Lower lobe of right lung (tissue), 2 donors: Measurements from ENCODE around the gene TBC1D10B. TPM values are rescaled to one million over a fixed set of nuclear protein-coding genes. Genes with fewer than 3 reads are reported as not detected.

Experiments
- ATAC-seq, 2 donors: fragments of 200-7000 bp; cut with Tn5 transposase; one replicate each; pipeline ENCODE4 v1.9.1; 2020 to 2022; ENCODE audit warnings: mild to moderate bottlenecking in 2 of 2, moderate library complexity in 2 of 2
- DNase-seq: peaks from one replicate; pipeline ENCODE4 v3.0.0-alpha.2; 2020
- H3K27ac ChIP-seq: fragments of 200-600 bp; one replicate; pipeline ENCODE4 v1.8.0; 2022
- H3K27me3 ChIP-seq: fragments of 200-600 bp; one replicate; pipeline ENCODE4 v1.8.0; 2022; ENCODE audit warnings: low read depth
- H3K36me3 ChIP-seq: fragments of 200-600 bp; one replicate; pipeline ENCODE4 v1.8.0; 2022; ENCODE audit warnings: mild to moderate bottlenecking
- H3K4me1 ChIP-seq: fragments of 200-600 bp; one replicate; pipeline ENCODE4 v1.8.0; 2022
- H3K4me3 ChIP-seq: fragments of 200-600 bp; one replicate; pipeline ENCODE4 v1.8.0; 2022; ENCODE audit warnings: mild to moderate bottlenecking
- H3K9me3 ChIP-seq: fragments of 200-600 bp; one replicate; pipeline ENCODE4 v1.8.0; 2022
- CTCF ChIP-seq: fragments of 200-600 bp; IDR thresholded peaks from one replicate; pipeline ENCODE4 v1.8.0; 2022; ENCODE audit warnings: antibody characterized with exemption, mild to moderate bottlenecking
- intact Hi-C: fragments of 100-400 bp; cut with DNase I; formaldehyde crosslinking; loops from one replicate; pipeline ENCODE4 v1.11.0; 2022
- total RNA-seq: library from RNA; stranded (reverse); fragmentation: NEBNext Ultra II Directional; extraction: Animal tissue kit (Norgen Biotek cat#: 25700); gene quantifications from one replicate; pipeline ENCODE4 v1.2.1, GENCODE V29; 2021
- donor health status: DM: no; HTN: yes; CAD: no; lungs with severe emphysema.

TBC1D10B gene
- total RNA-seq, 1 donor from 2014 or later: 36.9 TPM

- ATAC-seq: no peak
- no peaks in the 10 kb centered on the region for H3K27me3 ChIP-seq
- peak overlapping the region; percentile 88 for H3K27ac ChIP-seq
- intact Hi-C loops: no loop called here
- peaks cover 17% of the 10 kb centered on the region for H3K36me3 ChIP-seq
- DNase-seq: no peak
- H3K4me1 ChIP-seq: peaks cover 16% of the 10 kb centered on the region
- H3K4me3 ChIP-seq: peak overlapping the region; percentile 68
- TF ChIP-seq CTCF: no peak
- H3K9me3 ChIP-seq: no peaks in the 10 kb centered on the region
Measured at GRCh38 chr16:30416624-30417528, 46.6 kb upstream of the TBC1D10B start.

- ATAC-seq (no peak), DNase-seq (no peak)
- peaks cover 16% of the 10 kb centered on the region for H3K4me1 ChIP-seq
- intact Hi-C loops: no loop called here
- H3K27ac ChIP-seq: no peak overlapping the region
- no peaks in the 10 kb centered on the region for H3K9me3 ChIP-seq
- peaks cover 16% of the 10 kb centered on the region for H3K36me3 ChIP-seq
- H3K27me3 ChIP-seq: no peaks in the 10 kb centered on the region
- H3K4me3 ChIP-seq: no peak overlapping the region
- no peak for TF ChIP-seq CTCF
Measured at GRCh38 chr16:30416047-30416603, 45.8 kb upstream of the TBC1D10B start.

GRCh38 chr16:30414159-30414558 lies 43.9 kb upstream of the TBC1D10B start:
- ATAC-seq: no peak
- H3K9me3 ChIP-seq: no peaks in the 10 kb centered on the region
- H3K4me3 ChIP-seq: no peak overlapping the region
- no peak for TF ChIP-seq CTCF
- H3K4me1 ChIP-seq: peaks cover 23% of the 10 kb centered on the region
- DNase-seq: no peak
- no peaks in the 10 kb centered on the region for H3K27me3 ChIP-seq
- intact Hi-C loops: no loop called here
- H3K36me3 ChIP-seq: peaks cover 16% of the 10 kb centered on the region
- no peak overlapping the region for H3K27ac ChIP-seq

- Histone ChIP-seq H3K4me3 (no peak overlapping the region), H3K27me3 (no peaks in the 10 kb centered on the region), H3K4me1 (peaks cover 27% of the 10 kb centered on the region), H3K9me3 (no peaks in the 10 kb centered on the region), H3K27ac (no peak overlapping the region), H3K36me3 (peaks cover 16% of the 10 kb centered on the region)
- TF ChIP-seq CTCF: no peak
- DNase-seq: no peak
- intact Hi-C loops: no loop called here
- no peak for ATAC-seq
Measured at GRCh38 chr16:30413112-30413806, 43.0 kb upstream of the TBC1D10B start.

GRCh38 chr16:30409125-30410060 lies 39.1 kb upstream of the TBC1D10B start:
- Histone ChIP-seq H3K4me3 (no peak overlapping the region), H3K27me3 (no peaks in the 10 kb centered on the region), H3K9me3 (no peaks in the 10 kb centered on the region), H3K36me3 (peaks cover 16% of the 10 kb centered on the region), H3K27ac (peak overlapping the region; percentile 6), H3K4me1 (peaks cover 27% of the 10 kb centered on the region)
- DNase-seq: peak; percentile 90
- TF ChIP-seq CTCF: peak; percentile 99
- intact Hi-C loops: no loop called here
- peak; percentile 80 to 89 for ATAC-seq
